Measurements from ENCODE around the gene RNF224. TPM values are rescaled to one million over a fixed set of nuclear protein-coding genes. Genes with fewer than 3 reads are reported as not detected.

Gene RNF224
- total and polyA plus RNA-seq, 4 donors = not detected

- H3K36me3 ChIP-seq (ENCODE audit: control insufficient read depth in 4 of 4, insufficient read depth in 3 of 4, low read depth in 1 of 4, low read length in 3 of 4) = peaks cover 15 to 63% (median 23%) of the 10 kb centered on the region in 4 donors
- WGBS = 95% methylated on average over 27 of the region's 27 CpGs
Observed at GRCh38 chr9:137183980-137184595, 43.2 kb upstream of the RNF224 start.

GRCh38 chr9:137184881-137185660, 42.2 kb upstream of the RNF224 start:
- DNase-seq (ENCODE audit: low spot score) = no peak
- H3K9ac ChIP-seq (ENCODE audit: low read depth in 1 of 2, low read length in 2 of 2) = no peak overlapping the region
- no peaks in the 10 kb centered on the region for H3K27me3 ChIP-seq (ENCODE audit: control insufficient read depth in 4 of 4, insufficient read depth in 4 of 4, low read length in 3 of 4)
- no peak overlapping the region for H3K27ac ChIP-seq (ENCODE audit: low read depth in 1 of 2, low read length in 2 of 2)
- H3K4me1 ChIP-seq (ENCODE audit: control insufficient read depth in 4 of 4, insufficient read depth in 4 of 4, low read length in 3 of 4) = peaks cover 17 to 35% (median 32%) of the 10 kb centered on the region in 4 donors
- WGBS = 96% methylated on average over 48 of the region's 48 CpGs
- no peak overlapping the region for H3K4me3 ChIP-seq (ENCODE audit: low read depth in 1 of 3, low read length in 3 of 3)
- H3K36me3 ChIP-seq (ENCODE audit: control insufficient read depth in 4 of 4, insufficient read depth in 3 of 4, low read depth in 1 of 4, low read length in 3 of 4) = peaks cover 11 to 56% (median 23%) of the 10 kb centered on the region in 4 donors
- no peaks in the 10 kb centered on the region for H3K9me3 ChIP-seq (ENCODE audit: control insufficient read depth in 4 of 4, low read length in 3 of 4)
- TF ChIP-seq RAD21 (IDR thresholded peaks at IDR 0.05) (no peak), SP1 (IDR thresholded peaks at IDR 0.05) (no peak), ZBTB33 (IDR thresholded peaks at IDR 0.05) (no peak), ATF3 (IDR thresholded peaks at IDR 0.05) (no peak), YY1 (IDR thresholded peaks at IDR 0.05) (no peak), REST (IDR thresholded peaks at IDR 0.05) (no peak), CTCF (IDR thresholded peaks at IDR 0.05; ENCODE audit: low read depth, low read length, missing input control) (no peak), RXRA (IDR thresholded peaks at IDR 0.05) (no peak), NR2F2 (IDR thresholded peaks at IDR 0.05) (no peak)

More at GRCh38 chr9:137183980-137184595, 43.2 kb upstream of the RNF224 start:
- no peak overlapping the region for H3K27ac ChIP-seq (ENCODE audit: low read depth in 1 of 2, low read length in 2 of 2)
- no peak overlapping the region for H3K4me3 ChIP-seq (ENCODE audit: low read depth in 1 of 3, low read length in 3 of 3)
- DNase-seq (ENCODE audit: low spot score) = no peak
- peaks cover 12 to 25% (median 22%) of the 10 kb centered on the region in 4 donors for H3K4me1 ChIP-seq (ENCODE audit: control insufficient read depth in 4 of 4, insufficient read depth in 4 of 4, low read length in 3 of 4)
- no peaks in the 10 kb centered on the region for H3K9me3 ChIP-seq (ENCODE audit: control insufficient read depth in 4 of 4, low read length in 3 of 4)
- no peak overlapping the region for H3K9ac ChIP-seq (ENCODE audit: low read depth in 1 of 2, low read length in 2 of 2)
- no peak for TF ChIP-seq TAF1 (conservative IDR thresholded peaks at IDR 0.05)
- TF ChIP-seq YY1 (IDR thresholded peaks at IDR 0.05) = no peak
- TF ChIP-seq HNF4G (IDR thresholded peaks at IDR 0.05) = no peak
- TF ChIP-seq EGR1 (IDR thresholded peaks at IDR 0.05; ENCODE audit: low read depth in 2 of 2) = no peak
- no peak for TF ChIP-seq RAD21 (IDR thresholded peaks at IDR 0.05)
- TF ChIP-seq SP1 (IDR thresholded peaks at IDR 0.05) = no peak
- no peak for TF ChIP-seq CTCF (IDR thresholded peaks at IDR 0.05; ENCODE audit: low read depth, low read length, missing input control)
- TF ChIP-seq ZBTB33 (IDR thresholded peaks at IDR 0.05) = no peak
- H3K27me3 ChIP-seq (ENCODE audit: control insufficient read depth in 4 of 4, insufficient read depth in 4 of 4, low read length in 3 of 4) = no peaks in the 10 kb centered on the region
